K562 (cell line): Measurements from ENCODE around the gene GGA3. TPM values are rescaled to one million over a fixed set of nuclear protein-coding genes. Genes with fewer than 3 reads are reported as not detected.

Experiments
- ATAC-seq: fragments of 200-7000 bp; cut with Tn5 transposase; 3 replicates; pipeline ENCODE4 v1.9.1; 2020; ENCODE audit warnings: moderate library complexity
- BruUV-seq: library from RNA; stranded (reverse); fragments of 400-500 nt; replicated peaks from 2 replicates; lab custom pipeline; 2021; lab: Mats Ljungman, UMichigan
- CTCF ChIA-PET: fragments of 300-600 bp; formaldehyde crosslinking; extraction: SDS; loops from one replicate; lab custom pipeline; 2021; ENCODE audit warnings: low intra/inter-chr PET ratio; lab: Yijun Ruan, JAX
- POLR2A ChIA-PET: fragments of 300-600, 350-650 bp; sonication (Branson Sonifier 250); formaldehyde crosslinking; extraction: SDS; loops from one replicate; lab custom pipeline; 2021; ENCODE audit warnings: antibody characterized with exemption, inconsistent platforms; lab: Yijun Ruan, JAX
- DNase-seq, 4 experiments: peaks; one replicate each; pipeline versions ENCODE4 v3.0.0 to v3.0.0-alpha.2; 2011 to 2018; ENCODE audit warnings: low spot score in 3 of 4, mixed read lengths in 3 of 4; ENCODE audit errors: extremely low read depth in 1 of 4
- FAIRE-seq: peaks from 2 replicates; lab custom pipeline; 2011; peaks lifted over from hg19 to GRCh38; lab: Jason Lieb, UNC
- H2AFZ ChIP-seq: 2 replicates; pipeline ENCODE4 v1.6.0; 2011; ENCODE audit warnings: low read depth, low read length, control low read depth, inconsistent platforms
- H3K27ac ChIP-seq: fragments of 200-600 bp; 3 replicates; pipeline ENCODE4 v1.8.0; 2011; ENCODE audit warnings: low read depth, mild to moderate bottlenecking, control low read depth, inconsistent platforms, low read length, moderate library complexity, mixed read lengths; ENCODE audit errors: extremely low read depth
- H3K27me3 ChIP-seq, 2 experiments: fragments of 300-600 bp in 1 of 2; 2 replicates in 1 of 2; 3 replicates in 1 of 2; pipeline versions ENCODE4 v1.6.0 to v1.8.0; 2011; ENCODE audit warnings: inconsistent platforms in 2 of 2, low read length in 2 of 2, mild to moderate bottlenecking in 1 of 2, mixed read lengths in 1 of 2, moderate library complexity in 1 of 2; ENCODE audit not compliant: control insufficient read depth in 2 of 2, insufficient read depth in 2 of 2
- H3K36me3 ChIP-seq: fragments of 300-600 bp; 3 replicates; pipeline ENCODE4 v1.8.0; 2011; ENCODE audit warnings: mild to moderate bottlenecking, low read length, inconsistent platforms; ENCODE audit not compliant: control insufficient read depth, insufficient read depth
- H3K4me1 ChIP-seq, 2 experiments: fragments of 200-600 bp in 1 of 2; replicated peaks in 1 of 2; 2 replicates in 1 of 2; 3 replicates in 1 of 2; pipeline versions ENCODE4 v1.5.1 to v1.8.0; 2011; ENCODE audit warnings: inconsistent platforms in 2 of 2, low read length in 2 of 2, mild to moderate bottlenecking in 1 of 2, mixed read lengths in 1 of 2, moderate library complexity in 1 of 2; ENCODE audit not compliant: control insufficient read depth in 2 of 2, insufficient read depth in 2 of 2
- H3K4me2 ChIP-seq: 2 replicates; pipeline ENCODE4 v1.6.1; 2011; ENCODE audit warnings: low read length, control low read depth, inconsistent platforms, mixed read lengths; ENCODE audit not compliant: insufficient read depth
- H3K4me3 ChIP-seq: fragments of 200-600 bp; sonication (generic), shearing (Covaris generic); 2 replicates; pipeline ENCODE4 v1.5.1; 2016; ENCODE audit warnings: control low read depth, inconsistent platforms
- H3K79me2 ChIP-seq: fragments of 200-600 bp; 3 replicates; pipeline ENCODE4 v1.8.0; 2011; ENCODE audit warnings: low read length, inconsistent platforms; ENCODE audit not compliant: control insufficient read depth, insufficient read depth
- H3K9ac ChIP-seq, 2 experiments: 2 replicates each; pipeline versions ENCODE4 v1.6.0 to v1.6.1; 2011; ENCODE audit warnings: low read depth in 2 of 2, low read length in 2 of 2, control low read depth in 1 of 2, inconsistent platforms in 1 of 2, mild to moderate bottlenecking in 1 of 2, mixed read lengths in 1 of 2; ENCODE audit not compliant: insufficient read depth in 1 of 2
- H3K9me1 ChIP-seq: one replicate; pipeline ENCODE4 v1.6.0; 2011; ENCODE audit warnings: inconsistent platforms, mild to moderate bottlenecking, low read length, moderate library complexity; ENCODE audit not compliant: control insufficient read depth, insufficient read depth
- H3K9me3 ChIP-seq: replicated peaks from 2 replicates; pipeline ENCODE4 v1.5.1; 2011; ENCODE audit warnings: low read depth, low read length, inconsistent platforms; ENCODE audit not compliant: control insufficient read depth, insufficient read depth
- H4K20me1 ChIP-seq: replicated peaks from 2 replicates; pipeline ENCODE4 v1.6.1; 2011; ENCODE audit warnings: low read length, inconsistent platforms, mixed read lengths; ENCODE audit not compliant: control insufficient read depth, insufficient read depth
- POLR2G ChIP-seq: fragments of 200-400 bp; formaldehyde crosslinking; IDR thresholded peaks from 2 replicates; pipeline ENCODE4 v1.6.1; 2017; ENCODE audit warnings: low read depth, mild to moderate bottlenecking, antibody characterized with exemption, low read length, moderate library complexity
- RBM14 ChIP-seq: fragments of 200-400 bp; formaldehyde crosslinking; IDR thresholded peaks from 2 replicates; pipeline ENCODE4 v1.6.1; 2018; ENCODE audit warnings: low read depth, mild to moderate bottlenecking, low read length, moderate library complexity, borderline replicate concordance; ENCODE audit not compliant: insufficient read depth
- SPI1 ChIP-seq: IDR thresholded peaks from 2 replicates; pipeline ENCODE4 v1.6.1; 2011; ENCODE audit warnings: low read depth, low read length, control low read depth, borderline replicate concordance
- ZNF174 ChIP-seq: fragments of 250-450 bp; sonication (Bioruptor Pico); IDR thresholded peaks from 2 replicates; pipeline ENCODE4 v1.4.0; 2020; ENCODE audit warnings: mild to moderate bottlenecking
- WGBS: fragments of 100-300 bp; shearing (Covaris generic); methylation state at CpG from one replicate; pipeline ENCODE4 v1.1.6; 2016; ENCODE audit warnings: low coverage, mixed read lengths; ENCODE audit not compliant: insufficient coverage; ENCODE audit errors: missing lambda C conversion rate; 5-methylcytosine and 5-hydroxymethylcytosine counted together
- in situ Hi-C: fragments of 300-500 bp; cut with MboI; formaldehyde crosslinking; loops from 4 replicates; pipeline ENCODE4 v1.15.0; 2018; ENCODE audit warnings: inconsistent platforms, mixed read lengths
- intact Hi-C: fragments of 100-400 bp; cut with micrococcal nuclease; formaldehyde crosslinking; loops from 2 replicates; pipeline ENCODE4 v1.14.2; 2022
- polyA plus RNA-seq, 8 experiments: library from polyadenylated mRNA; depleted of rRNA in 4 of 8; stranded (reverse) in 5 of 8; unstranded in 3 of 8; fragments of >200 nt; fragmentation: Nextera tagmentation in 2 of 8; fragmentation: Illumina TruSeq in 1 of 8; extraction: Ambion mirVana in 2 of 8; extraction: Trizol in 1 of 8; gene quantifications; 2 replicates each; pipeline versions ENCODE4 v1.2.1 to v1.2.3, GENCODE V29; 2011 to 2014; ENCODE audit warnings: inconsistent platforms in 1 of 8, missing spikeins in 1 of 8
- total RNA-seq, 7 experiments: library from RNA; depleted of rRNA in 6 of 7; stranded (reverse); fragments of >200 nt in 6 of 7; fragmentation: Illumina TruSeq in 2 of 7; extraction: Trizol in 2 of 7; gene quantifications; 2 replicates each; pipeline versions ENCODE4 v1.2.1 to v1.2.3, GENCODE V29; 2011 to 2021; ENCODE audit warnings: low replicate concordance in 1 of 7

The GGA3 gene
- total and polyA plus RNA-seq, 9 of the 15 experiments (the other 6 are each of a cell fraction or from before 2014, with no cell fraction given): 5.7 to 64.9 (median 25.4) TPM

DNA sequence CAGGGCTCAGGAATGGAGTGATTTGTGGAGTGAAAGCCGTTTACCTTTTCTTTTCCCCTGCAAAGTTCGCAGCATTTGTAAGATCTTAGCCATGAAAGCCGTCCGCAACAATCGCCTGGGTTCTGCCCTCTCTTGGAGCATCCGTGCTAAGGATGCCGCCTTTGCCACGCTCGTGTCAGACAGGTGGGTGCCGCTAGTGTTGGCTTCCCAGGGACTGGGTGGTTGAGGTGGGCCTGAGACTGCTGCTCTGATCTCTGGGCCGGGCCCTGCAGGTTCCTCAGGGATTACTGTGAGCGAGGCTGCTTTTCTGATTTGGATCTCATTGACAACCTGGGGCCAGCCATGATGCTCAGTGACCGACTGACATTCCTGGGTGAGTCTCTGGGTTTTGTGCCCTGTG is 28.6 kb downstream of the GGA3 start:
- intact Hi-C loops (no loop called here), in situ Hi-C loops (no loop called here)
- DNase-seq (no peak), FAIRE-seq (no peak), ATAC-seq (no peak)
- no TSS peak for BruUV-seq
- Histone ChIP-seq H3K79me2 (no peaks in the 10 kb centered on the region), H4K20me1 (no peaks in the 10 kb centered on the region), H3K9me1 (no peaks in the 10 kb centered on the region), H3K36me3 (peaks cover 85% of the 10 kb centered on the region), H2AFZ (no peak overlapping the region), H3K4me1 (peaks cover 0 to 3% of the 10 kb centered on the region in 2 experiments; a peak in 1 of 5 replicates), H3K27ac (no peak overlapping the region), H3K27me3 (no peaks in the 10 kb centered on the region), H3K9me3 (no peaks in the 10 kb centered on the region), H3K4me2 (no peak overlapping the region), H3K4me3 (no peak overlapping the region), H3K9ac (no peak overlapping the region)
- WGBS: 98% methylated on average over 11 of the region's 13 CpGs
- CTCF ChIA-PET: interaction anchor here (0.6 kb wide), 1 partner anchor 554 kb away, joined by 4 read pairs; no protein-coding TSS in a partner anchor
- POLR2A ChIA-PET: interaction anchor here (0.7 to 4.5 kb wide), 4 partner anchors 12 to 89 kb away, joined by 3 to 25 read pairs (median 6); partner anchors contain the start of genes GGA3 and MRPS7
- TF ChIP-seq POLR2G (peak; percentile 48; the same call in 1 of the 2 replicates), ZNF174 (CRISPR knock-in tag) (no peak), RBM14 (no peak), SPI1 (no peak)
